OCI-LY7 (cell line): ENCODE results near the gene DMXL1. TPM values are rescaled to one million over a fixed set of nuclear protein-coding genes. Genes with fewer than 3 reads are reported as not detected.

ENCODE experiments used
- BruUV-seq: library from RNA; stranded (reverse); fragments of 400-500 nt; replicated peaks from 2 replicates; lab custom pipeline; 2021; lab: Mats Ljungman, UMichigan
- CTCF ChIA-PET: fragments of 300-600 bp; sonication (Branson Sonifier 250); formaldehyde crosslinking; loops from one replicate; lab custom pipeline; 2022; ENCODE audit warnings: antibody characterized with exemption; ENCODE audit not compliant: unreplicated experiment; lab: Charles Lee
- POLR2A ChIA-PET: fragments of 300-600 bp; sonication (Branson Sonifier 250); formaldehyde crosslinking; loops from one replicate; lab custom pipeline; 2022; ENCODE audit warnings: antibody characterized with exemption; lab: Charles Lee
- DNase-seq: peaks from one replicate; pipeline ENCODE4 v3.0.0-alpha.2; 2015; ENCODE audit warnings: low spot score
- H2AFZ ChIP-seq: fragments of 200-600 bp; sonication (generic), shearing (Covaris generic); 2 replicates; pipeline ENCODE4 v1.6.1; 2014; ENCODE audit warnings: mild to moderate bottlenecking, antibody characterized with exemption, low read length, moderate library complexity
- H3K27ac ChIP-seq: fragments of 200-600 bp; sonication (generic); 2 replicates; pipeline ENCODE4 v1.5.1; 2014; ENCODE audit warnings: mixed run types, low read depth, mild to moderate bottlenecking, moderate library complexity, low read length, inconsistent platforms; ENCODE audit not compliant: poor library complexity, severe bottlenecking
- H3K36me3 ChIP-seq: fragments of 200-600 bp; sonication (generic); 2 replicates; pipeline ENCODE4 v1.6.1; 2014; ENCODE audit warnings: mild to moderate bottlenecking, antibody characterized with exemption, low read length, moderate library complexity, mixed read lengths; ENCODE audit not compliant: insufficient read depth
- H3K4me1 ChIP-seq: fragments of 200-600 bp; sonication (generic); 2 replicates; pipeline ENCODE4 v1.5.1; 2014; ENCODE audit warnings: mild to moderate bottlenecking, low read length; ENCODE audit not compliant: insufficient read depth, poor library complexity, severe bottlenecking
- H3K4me2 ChIP-seq: fragments of 200-600 bp; sonication (generic); 2 replicates; pipeline ENCODE4 v1.6.1; 2014; ENCODE audit warnings: mild to moderate bottlenecking, low read length
- H3K4me3 ChIP-seq: fragments of 200-600 bp; sonication (generic); 2 replicates; pipeline ENCODE4 v1.5.1; 2014; ENCODE audit warnings: mild to moderate bottlenecking, low read depth, low read length; ENCODE audit not compliant: poor library complexity, severe bottlenecking
- H3K79me2 ChIP-seq: fragments of 200-600 bp; sonication (generic); 2 replicates; pipeline ENCODE4 v1.6.1; 2016; ENCODE audit warnings: low read depth, mild to moderate bottlenecking, low read length, moderate library complexity, mixed read lengths; ENCODE audit not compliant: insufficient read depth
- H3K9me2 ChIP-seq: fragments of 200-600 bp; sonication (generic); 2 replicates; pipeline ENCODE4 v1.6.1; 2016; ENCODE audit warnings: mild to moderate bottlenecking, low read length, mixed read lengths; ENCODE audit not compliant: insufficient read depth
- H3K9me3 ChIP-seq: fragments of 200-600 bp; sonication (generic); 2 replicates; pipeline ENCODE4 v1.6.1; 2014; ENCODE audit warnings: mild to moderate bottlenecking, mixed run types, low read length, mixed read lengths
- H4K20me1 ChIP-seq: fragments of 200-600 bp; sonication (generic); 2 replicates; pipeline ENCODE4 v1.6.1; 2014; ENCODE audit warnings: mild to moderate bottlenecking, antibody characterized with exemption, low read length, moderate library complexity, mixed read lengths; ENCODE audit not compliant: insufficient read depth
- EZH2phosphoT487 ChIP-seq: fragments of 200-600 bp; sonication (generic); IDR thresholded peaks from 2 replicates; pipeline ENCODE4 v1.6.1; 2018; ENCODE audit warnings: low read depth, borderline replicate concordance, mild to moderate bottlenecking, mixed run types, antibody characterized with exemption, low read length, moderate library complexity, mixed read lengths
- intact Hi-C: fragments of 100-400 bp; cut with micrococcal nuclease; formaldehyde crosslinking; loops from one replicate; pipeline ENCODE4 v1.10.0; 2022; ENCODE audit not compliant: unreplicated experiment
- total RNA-seq, 2 experiments: library from RNA; depleted of rRNA in 1 of 2; stranded (reverse); fragments of >200 nt in 1 of 2; shearing (Covaris generic) in 1 of 2; gene quantifications; 2 replicates each; pipeline ENCODE4 v1.2.3, GENCODE V29; 2014 to 2022
- TF ChIP-seq, protein P1 (sequence below): fragments of 200-600 bp; sonication (generic); conservative IDR thresholded peaks from 2 replicates; pipeline ENCODE4 v1.5.1; 2014; ENCODE audit warnings: mild to moderate bottlenecking, antibody characterized with exemption, low read length, moderate library complexity, mixed read lengths

Gene DMXL1
- total RNA-seq, 2 experiments from 2014 or later = 76.6 to 79.4 TPM

DNA sequence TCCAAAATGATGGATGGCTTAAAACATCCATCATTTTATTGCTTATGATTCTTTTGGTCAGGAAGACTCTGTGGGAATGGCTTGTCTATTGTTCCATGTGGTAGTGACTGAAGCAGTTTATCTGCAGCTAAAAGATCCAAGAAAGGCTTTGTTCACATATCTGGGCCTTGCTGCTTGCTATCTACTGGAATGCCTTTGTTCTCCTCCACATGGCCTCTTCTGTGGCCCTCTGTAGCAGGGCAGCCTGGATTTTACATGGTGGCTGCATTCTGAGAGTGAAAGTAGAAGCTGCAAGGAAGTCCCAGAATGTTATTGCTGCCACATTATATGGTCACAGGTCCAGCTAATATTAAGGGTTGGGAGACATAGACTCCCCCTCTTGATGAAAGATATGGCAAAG, 35.1 kb downstream of the DMXL1 start:
- no peaks in the 10 kb centered on the region for H3K9me3 ChIP-seq
- ChIA-PET POLR2A (interaction anchor here (1.0 kb wide), 1 partner anchor 9 kb away, joined by 3 read pairs; no protein-coding TSS in a partner anchor), CTCF (no interaction called here)
- H3K9me2 ChIP-seq = no peaks in the 10 kb centered on the region
- no peak for DNase-seq
- H3K27ac ChIP-seq = no peak overlapping the region
- H3K4me2 ChIP-seq = no peak overlapping the region
- intact Hi-C loops = no loop called here
- no peaks in the 10 kb centered on the region for H4K20me1 ChIP-seq
- TF ChIP-seq EZH2phosphoT487 = no peak
- TF ChIP-seq, protein P1, sequence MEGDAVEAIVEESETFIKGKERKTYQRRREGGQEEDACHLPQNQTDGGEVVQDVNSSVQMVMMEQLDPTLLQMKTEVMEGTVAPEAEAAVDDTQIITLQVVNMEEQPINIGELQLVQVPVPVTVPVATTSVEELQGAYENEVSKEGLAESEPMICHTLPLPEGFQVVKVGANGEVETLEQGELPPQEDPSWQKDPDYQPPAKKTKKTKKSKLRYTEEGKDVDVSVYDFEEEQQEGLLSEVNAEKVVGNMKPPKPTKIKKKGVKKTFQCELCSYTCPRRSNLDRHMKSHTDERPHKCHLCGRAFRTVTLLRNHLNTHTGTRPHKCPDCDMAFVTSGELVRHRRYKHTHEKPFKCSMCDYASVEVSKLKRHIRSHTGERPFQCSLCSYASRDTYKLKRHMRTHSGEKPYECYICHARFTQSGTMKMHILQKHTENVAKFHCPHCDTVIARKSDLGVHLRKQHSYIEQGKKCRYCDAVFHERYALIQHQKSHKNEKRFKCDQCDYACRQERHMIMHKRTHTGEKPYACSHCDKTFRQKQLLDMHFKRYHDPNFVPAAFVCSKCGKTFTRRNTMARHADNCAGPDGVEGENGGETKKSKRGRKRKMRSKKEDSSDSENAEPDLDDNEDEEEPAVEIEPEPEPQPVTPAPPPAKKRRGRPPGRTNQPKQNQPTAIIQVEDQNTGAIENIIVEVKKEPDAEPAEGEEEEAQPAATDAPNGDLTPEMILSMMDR = no peak
- no peaks in the 10 kb centered on the region; the same call in 1 of the 2 replicates for H3K79me2 ChIP-seq
- no peaks in the 10 kb centered on the region for H3K4me1 ChIP-seq
- peaks cover 40% of the 10 kb centered on the region for H3K36me3 ChIP-seq
- no peak overlapping the region for H2AFZ ChIP-seq
- no peak overlapping the region for H3K4me3 ChIP-seq
- no TSS peak for BruUV-seq

DNA sequence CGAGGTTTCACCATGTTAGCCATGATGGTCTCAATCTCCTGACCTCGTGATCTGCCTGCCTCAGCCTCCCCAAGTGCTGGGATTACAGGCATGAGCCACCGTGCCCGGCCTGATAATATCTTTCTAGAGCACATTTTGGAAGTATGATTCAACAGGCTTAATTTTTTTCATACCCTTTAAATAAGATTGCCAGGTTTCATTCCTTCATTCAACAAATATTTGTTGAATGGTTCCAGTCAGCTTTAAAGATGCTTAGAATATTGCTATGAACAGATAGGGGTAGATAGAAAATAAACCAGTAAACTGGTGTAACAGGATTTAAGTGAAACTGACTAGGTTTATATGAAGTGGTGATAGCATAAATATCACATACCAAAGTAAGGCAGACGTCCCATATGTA, 41.3 kb downstream of the DMXL1 start:
- POLR2A ChIA-PET = interaction anchor here (1.0 kb wide), 1 partner anchor 13 kb away, joined by 3 read pairs; no protein-coding TSS in a partner anchor
- CTCF ChIA-PET = no interaction called here
- no TSS peak for BruUV-seq

DNA sequence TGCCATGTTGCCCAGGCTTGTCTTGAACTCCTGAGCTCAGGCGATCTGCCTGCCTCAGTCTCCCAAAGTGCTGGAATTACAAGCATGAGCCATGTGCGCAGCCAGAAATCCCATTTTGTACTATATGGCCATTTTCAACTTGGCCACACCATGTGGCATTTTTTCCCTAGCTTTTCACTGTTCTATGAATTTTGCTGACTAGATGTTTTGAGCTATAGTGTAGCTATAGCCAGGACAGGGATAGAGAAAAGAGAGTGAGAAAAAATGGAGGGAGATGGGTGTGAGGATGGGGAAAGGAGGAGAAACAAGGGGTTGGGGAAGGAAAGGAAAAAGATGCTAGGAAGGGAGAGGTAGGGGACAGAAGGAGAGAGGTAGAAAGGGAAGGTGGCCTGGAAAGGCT, 46.4 kb downstream of the DMXL1 start:
- Histone ChIP-seq H3K27ac (no peak overlapping the region), H2AFZ (no peak overlapping the region), H3K4me1 (no peaks in the 10 kb centered on the region), H3K79me2 (no peaks in the 10 kb centered on the region), H3K4me3 (no peak overlapping the region), H3K4me2 (no peak overlapping the region), H4K20me1 (no peaks in the 10 kb centered on the region), H3K9me3 (no peaks in the 10 kb centered on the region), H3K36me3 (peaks cover 63% of the 10 kb centered on the region), H3K9me2 (no peaks in the 10 kb centered on the region)
- ChIA-PET POLR2A (no interaction called here), CTCF (no interaction called here)
- no TSS peak for BruUV-seq
- intact Hi-C loops = no loop called here
- no peak for TF ChIP-seq EZH2phosphoT487
- TF ChIP-seq, protein P1 = no peak
- DNase-seq = no peak

More for the DNA sequence above, 41.3 kb downstream of the DMXL1 start:
- H3K36me3 ChIP-seq = peaks cover 39% of the 10 kb centered on the region
- no peaks in the 10 kb centered on the region for H3K9me3 ChIP-seq
- H3K4me3 ChIP-seq = no peak overlapping the region
- no peaks in the 10 kb centered on the region for H3K9me2 ChIP-seq
- no peak overlapping the region for H3K4me2 ChIP-seq
- TF ChIP-seq EZH2phosphoT487 = no peak
- TF ChIP-seq, protein P1 = no peak
- no peaks in the 10 kb centered on the region for H3K79me2 ChIP-seq
- no peaks in the 10 kb centered on the region for H3K4me1 ChIP-seq
- H3K27ac ChIP-seq = no peak overlapping the region
- intact Hi-C loops = no loop called here
- H2AFZ ChIP-seq = no peak overlapping the region
- no peaks in the 10 kb centered on the region for H4K20me1 ChIP-seq
- no peak for DNase-seq
